SK-N-SH treated with all-trans-retinoic acid at 6 μM for 48 hours (cell line): ENCODE measurements around the gene ARHGEF40.

Experiments used
- ATAC-seq: fragments of 200-7000 bp; cut with Tn5 transposase; 3 replicates; pipeline ENCODE4 v1.9.1; 2020; ENCODE audit warnings: mild to moderate bottlenecking, moderate library complexity
- BACH2 ChIP-seq: fragments of 250-450 bp; sonication (Bioruptor Pico); IDR thresholded peaks from 2 replicates; pipeline ENCODE4 v1.9.0; 2021; ENCODE audit warnings: mild to moderate bottlenecking, borderline replicate concordance
- CSRNP3 ChIP-seq: fragments of 250-450 bp; sonication (Bioruptor Pico); IDR thresholded peaks from 2 replicates; pipeline ENCODE4 v1.5.1; 2021; ENCODE audit warnings: mild to moderate bottlenecking, moderate library complexity
- ESRRG ChIP-seq: fragments of 250-450 bp; sonication (Bioruptor Pico); IDR thresholded peaks from 2 replicates; pipeline ENCODE4 v1.6.1; 2021; ENCODE audit warnings: mild to moderate bottlenecking
- GLIS3 ChIP-seq: fragments of 250-450 bp; sonication (Bioruptor Pico); IDR thresholded peaks from 2 replicates; pipeline ENCODE4 v1.5.0; 2020; ENCODE audit warnings: mild to moderate bottlenecking, moderate library complexity
- ISL1 ChIP-seq: fragments of 250-450 bp; sonication (Bioruptor Pico); IDR thresholded peaks from 2 replicates; pipeline ENCODE4 v2.1.2; 2022; ENCODE audit warnings: mild to moderate bottlenecking, moderate library complexity
- OSR1 ChIP-seq: fragments of 250-450 bp; sonication (Bioruptor Pico); IDR thresholded peaks from 2 replicates; pipeline ENCODE4 v1.8.0; 2022; ENCODE audit warnings: moderate library complexity, mild to moderate bottlenecking, inconsistent platforms
- PATZ1 ChIP-seq: fragments of 250-450 bp; sonication (Bioruptor Pico); IDR thresholded peaks from 2 replicates; pipeline ENCODE4 v1.8.0; 2020; ENCODE audit warnings: mild to moderate bottlenecking, moderate library complexity, borderline replicate concordance
- POU6F1 ChIP-seq: fragments of 250-450 bp; sonication (Bioruptor Pico); IDR thresholded peaks from 2 replicates; pipeline ENCODE4 v1.8.0; 2021; ENCODE audit warnings: low read depth, mild to moderate bottlenecking, moderate library complexity, borderline replicate concordance
- PPARA ChIP-seq: fragments of 250-450 bp; sonication (Bioruptor Pico); IDR thresholded peaks from 2 replicates; pipeline ENCODE4 v1.5.0; 2020; ENCODE audit warnings: mild to moderate bottlenecking, borderline replicate concordance
- RARB ChIP-seq: fragments of 250-450 bp; sonication (Bioruptor Pico); IDR thresholded peaks from 2 replicates; pipeline ENCODE4 v1.8.0; 2021; ENCODE audit warnings: mild to moderate bottlenecking, moderate library complexity
- SNAI2 ChIP-seq: fragments of 250-450 bp; sonication (Bioruptor Pico); IDR thresholded peaks from 2 replicates; pipeline ENCODE4 v1.5.0; 2020; ENCODE audit warnings: mild to moderate bottlenecking, moderate library complexity
- TCF4 ChIP-seq: fragments of 250-450 bp; sonication (Bioruptor Pico); IDR thresholded peaks from 2 replicates; pipeline ENCODE4 v1.8.0; 2021; ENCODE audit warnings: mild to moderate bottlenecking, moderate library complexity, borderline replicate concordance
- TOX ChIP-seq: fragments of 250-450 bp; sonication (Bioruptor Pico); IDR thresholded peaks from 2 replicates; pipeline ENCODE4 v1.8.0; 2021; ENCODE audit warnings: mild to moderate bottlenecking, moderate library complexity, borderline replicate concordance
- TSHZ2 ChIP-seq: fragments of 250-450 bp; sonication (Bioruptor Pico); IDR thresholded peaks from 2 replicates; pipeline ENCODE4 v1.5.0; 2020; ENCODE audit warnings: mild to moderate bottlenecking, moderate library complexity
- ZC3H10 ChIP-seq: fragments of 250-450 bp; sonication (Bioruptor Pico); IDR thresholded peaks from 2 replicates; pipeline ENCODE4 v1.5.1; 2021; ENCODE audit warnings: mild to moderate bottlenecking, moderate library complexity
- ZFP3 ChIP-seq: fragments of 250-450 bp; sonication (Bioruptor Pico); IDR thresholded peaks from 2 replicates; pipeline ENCODE4 v1.5.0; 2020; ENCODE audit warnings: mild to moderate bottlenecking, moderate library complexity
- ZNF565 ChIP-seq: fragments of 450-650 bp; formaldehyde crosslinking; conservative IDR thresholded peaks from 2 replicates; pipeline ENCODE4 v1.5.0; 2020; ENCODE audit warnings: low read depth, mild to moderate bottlenecking, moderate library complexity
- ZNF70 ChIP-seq: fragments of 450-650 bp; formaldehyde crosslinking; IDR thresholded peaks from 2 replicates; pipeline ENCODE4 v1.5.0; 2020; ENCODE audit warnings: mild to moderate bottlenecking, moderate library complexity

Gene ARHGEF40

GRCh38 chr14:21075719-21076437, 5.8 kb downstream of the ARHGEF40 start:
- no peak for ATAC-seq
- TF ChIP-seq POU6F1 (CRISPR knock-in tag) (no peak), ZNF70 (CRISPR knock-in tag) (no peak), TSHZ2 (CRISPR knock-in tag) (no peak)

- ATAC-seq = no peak
- TF ChIP-seq SNAI2 (CRISPR knock-in tag) (no peak), PPARA (CRISPR knock-in tag) (no peak), ZFP3 (CRISPR knock-in tag) (no peak), TSHZ2 (CRISPR knock-in tag) (no peak), CSRNP3 (CRISPR knock-in tag) (no peak), TOX (no peak), BACH2 (no peak), OSR1 (CRISPR knock-in tag) (no peak), ZNF70 (CRISPR knock-in tag) (no peak), ISL1 (CRISPR knock-in tag) (no peak), ZNF565 (CRISPR knock-in tag) (no peak), POU6F1 (CRISPR knock-in tag) (no peak), ZC3H10 (CRISPR knock-in tag) (no peak)
Observed at GRCh38 chr14:21077672-21078071, 7.6 kb downstream of the ARHGEF40 start.

- ATAC-seq = no peak
- TF ChIP-seq ESRRG (CRISPR knock-in tag) (no peak), CSRNP3 (CRISPR knock-in tag) (no peak), GLIS3 (CRISPR knock-in tag) (no peak), TCF4 (no peak), ZC3H10 (CRISPR knock-in tag) (no peak), ISL1 (CRISPR knock-in tag) (no peak), ZNF70 (CRISPR knock-in tag) (no peak), ZNF565 (CRISPR knock-in tag) (no peak), TOX (no peak), ZFP3 (CRISPR knock-in tag) (no peak), TSHZ2 (CRISPR knock-in tag) (no peak), RARB (CRISPR knock-in tag) (no peak), PATZ1 (CRISPR knock-in tag) (no peak)
Observed at GRCh38 chr14:21078287-21078686, 8.2 kb downstream of the ARHGEF40 start.
